IMR-90 (cell line): ENCODE results near the gene TFE3. TPM values are rescaled to one million over a fixed set of nuclear protein-coding genes. Genes with fewer than 3 reads are reported as not detected.

ENCODE experiments used
- ATAC-seq: fragments of 200-7000 bp; cut with Tn5 transposase; 2 replicates; pipeline ENCODE4 v1.9.1; 2020; ENCODE audit warnings: low read depth, mild to moderate bottlenecking, moderate library complexity
- BruUV-seq: library from RNA; stranded (reverse); fragments of 400-500 nt; replicated peaks from 2 replicates; lab custom pipeline; 2021; lab: Mats Ljungman, UMichigan
- CTCF ChIA-PET: fragments of 300-600 bp; formaldehyde crosslinking; extraction: SDS; loops from one replicate; lab custom pipeline; 2021; ENCODE audit warnings: antibody characterized with exemption; lab: Yijun Ruan, JAX
- POLR2A ChIA-PET: fragments of 300-600 bp; sonication (Branson Sonifier 250); formaldehyde crosslinking; loops from one replicate; lab custom pipeline; 2022; ENCODE audit warnings: antibody characterized with exemption; ENCODE audit not compliant: unreplicated experiment; lab: Charles Lee
- DNase-seq: peaks from one replicate; pipeline ENCODE4 v3.0.0; 2013
- H2AFZ ChIP-seq: replicated peaks from 2 replicates; pipeline ENCODE3; 2013; ENCODE audit warnings: low read length, mild to moderate bottlenecking; ENCODE audit not compliant: poor library complexity
- H2AK5ac ChIP-seq: 2 replicates; pipeline ENCODE4 v1.6.1; 2013; ENCODE audit warnings: low read depth, low read length, inconsistent platforms
- H2AK9ac ChIP-seq: replicated peaks from 2 replicates; pipeline ENCODE3; 2013; ENCODE audit warnings: mild to moderate bottlenecking, low read depth, low read length, moderate library complexity; ENCODE audit not compliant: poor library complexity
- H2BK120ac ChIP-seq: 2 replicates; pipeline ENCODE4 v1.6.1; 2013; ENCODE audit warnings: low read depth, low read length, inconsistent platforms
- H2BK15ac ChIP-seq: 3 replicates; pipeline ENCODE4 v1.6.1; 2013; ENCODE audit warnings: low read depth, low read length, inconsistent platforms
- H2BK20ac ChIP-seq: 2 replicates; pipeline ENCODE4 v1.6.1; 2013; ENCODE audit warnings: low read depth, mild to moderate bottlenecking, inconsistent platforms, low read length, moderate library complexity
- H2BK5ac ChIP-seq: 2 replicates; pipeline ENCODE4 v1.6.1; 2013; ENCODE audit warnings: mild to moderate bottlenecking, low read depth, low read length, inconsistent platforms; ENCODE audit not compliant: poor library complexity, severe bottlenecking
- H3K14ac ChIP-seq: replicated peaks from 2 replicates; pipeline ENCODE4 v1.6.1; 2013; ENCODE audit warnings: low read depth, low read length, inconsistent platforms
- H3K18ac ChIP-seq: 2 replicates; pipeline ENCODE4 v1.6.1; 2013; ENCODE audit warnings: low read depth, low read length, control low read depth
- H3K23ac ChIP-seq: 2 replicates; pipeline ENCODE4 v1.6.1; 2013; ENCODE audit warnings: low read depth, low read length, inconsistent platforms
- H3K27ac ChIP-seq: 2 replicates; pipeline ENCODE4 v1.5.1; 2013; ENCODE audit warnings: mild to moderate bottlenecking, control low read depth, low read length; ENCODE audit not compliant: insufficient read depth
- H3K27me3 ChIP-seq: 2 replicates; pipeline ENCODE4 v1.6.1; 2013; ENCODE audit warnings: low read length; ENCODE audit not compliant: control insufficient read depth, insufficient read depth
- H3K36me3 ChIP-seq: 2 replicates; pipeline ENCODE4 v1.6.1; 2013; ENCODE audit warnings: low read length, mixed read lengths; ENCODE audit not compliant: control insufficient read depth, insufficient read depth
- H3K4ac ChIP-seq: 2 replicates; pipeline ENCODE4 v1.6.1; 2013; ENCODE audit warnings: low read depth, low read length, inconsistent platforms
- H3K4me1 ChIP-seq: 2 replicates; pipeline ENCODE4 v1.6.1; 2013; ENCODE audit warnings: low read length, mixed read lengths; ENCODE audit not compliant: control insufficient read depth, insufficient read depth
- H3K4me2 ChIP-seq: 2 replicates; pipeline ENCODE4 v1.6.1; 2013; ENCODE audit warnings: low read depth, mild to moderate bottlenecking, control low read depth, low read length, moderate library complexity
- H3K4me3 ChIP-seq: 2 replicates; pipeline ENCODE4 v1.5.1; 2013; ENCODE audit warnings: low read depth, mild to moderate bottlenecking, control low read depth, low read length, moderate library complexity; ENCODE audit not compliant: insufficient read depth
- H3K56ac ChIP-seq: 2 replicates; pipeline ENCODE4 v1.6.1; 2013; ENCODE audit warnings: low read length, inconsistent platforms; ENCODE audit not compliant: insufficient read depth; ENCODE audit errors: extremely low read depth
- H3K79me1 ChIP-seq, 2 experiments: 2 replicates each; pipeline ENCODE4 v1.6.1; 2013; ENCODE audit warnings: low read length in 2 of 2, inconsistent platforms in 1 of 2, low read depth in 1 of 2
- H3K9ac ChIP-seq: 2 replicates; pipeline ENCODE4 v1.6.1; 2013; ENCODE audit warnings: low read depth, low read length, control low read depth
- H3K9me1 ChIP-seq: 2 replicates; pipeline ENCODE4 v1.6.1; 2013; ENCODE audit warnings: low read length, inconsistent platforms; ENCODE audit not compliant: insufficient read depth
- H3K9me3 ChIP-seq: 2 replicates; pipeline ENCODE4 v1.6.1; 2013; ENCODE audit warnings: low read length; ENCODE audit not compliant: control insufficient read depth, insufficient read depth
- H4K20me1 ChIP-seq: 2 replicates; pipeline ENCODE4 v1.6.1; 2013; ENCODE audit warnings: low read length, inconsistent platforms; ENCODE audit not compliant: insufficient read depth
- H4K5ac ChIP-seq: 2 replicates; pipeline ENCODE4 v1.6.1; 2013; ENCODE audit warnings: mild to moderate bottlenecking, low read depth, low read length, control low read depth
- H4K8ac ChIP-seq, 2 experiments: 2 replicates each; pipeline ENCODE4 v1.6.1; 2013; ENCODE audit warnings: low read depth in 2 of 2, low read length in 2 of 2, control low read depth in 1 of 2, inconsistent platforms in 1 of 2
- H4K91ac ChIP-seq: 2 replicates; pipeline ENCODE4 v1.6.1; 2013; ENCODE audit warnings: low read depth, low read length, inconsistent platforms; ENCODE audit not compliant: insufficient read depth
- CEBPB ChIP-seq: IDR thresholded peaks from 2 replicates; pipeline ENCODE4 v1.6.1; 2012; ENCODE audit warnings: low read depth, low read length, improper control_type of control experiment
- FOS ChIP-seq: fragments of 150-350 bp; IDR thresholded peaks from 2 replicates; pipeline ENCODE4 v1.6.1; 2016; ENCODE audit warnings: low read depth, low read length
- MAFK ChIP-seq: IDR thresholded peaks from 2 replicates; pipeline ENCODE4 v1.6.1; 2012; ENCODE audit warnings: low read depth, low read length, improper control_type of control experiment
- RFX5 ChIP-seq: IDR thresholded peaks from 2 replicates; pipeline ENCODE4 v1.8.0; 2012; ENCODE audit warnings: low read depth, mild to moderate bottlenecking, low read length, moderate library complexity
- SMC3 ChIP-seq: fragments of 150-350 bp; IDR thresholded peaks from 2 replicates; pipeline ENCODE4 v1.6.1; 2016; ENCODE audit warnings: low read depth, mild to moderate bottlenecking, antibody characterized with exemption, low read length, moderate library complexity
- WGBS, 2 experiments: methylation state at CpG; one replicate each; pipeline versions ENCODE4 v1.1.5 to v1.1.7; 2013; ENCODE audit warnings: missing lambda C conversion rate in 2 of 2; ENCODE audit not compliant: insufficient read length in 1 of 2; ENCODE audit errors: extremely low coverage in 2 of 2; 5-methylcytosine and 5-hydroxymethylcytosine counted together
- dilution Hi-C: fragments of 300-500 bp; cut with HindIII; formaldehyde crosslinking; loops from one replicate; pipeline ENCODE4 v1.14.3; 2018; ENCODE audit warnings: low sequenced_read_pairs; ENCODE audit not compliant: unreplicated experiment
- in situ Hi-C: fragments of 300-500 bp; cut with MboI; formaldehyde crosslinking; loops from 3 replicates; pipeline ENCODE4 v1.14.3; 2019; ENCODE audit warnings: low sequenced_read_pairs, inconsistent platforms, mixed read lengths
- intact Hi-C: fragments of 100-400 bp; cut with micrococcal nuclease; formaldehyde crosslinking; loops from 2 replicates; pipeline ENCODE4 v1.10.0; 2022
- polyA plus RNA-seq, 3 experiments: library from polyadenylated mRNA; depleted of rRNA; stranded (reverse); fragments of >200 nt; gene quantifications; 2 replicates each; pipeline ENCODE4 v1.2.3, GENCODE V29; 2012; ENCODE audit warnings: low replicate concordance in 1 of 3
- total RNA-seq: library from RNA; depleted of rRNA; stranded (reverse); fragments of >200 nt; gene quantifications from 2 replicates; pipeline ENCODE4 v1.2.3, GENCODE V29; 2012
- TF ChIP-seq, protein P1 (sequence below): fragments of 150-350 bp; IDR thresholded peaks from 2 replicates; pipeline ENCODE4 v1.6.1; 2017; ENCODE audit warnings: mild to moderate bottlenecking, antibody characterized with exemption, low read length, low read depth

Gene TFE3
- total and polyA plus RNA-seq, 2 of the 4 experiments (the other 2 are of a cell fraction) = 24.4 to 40.5 TPM

DNA sequence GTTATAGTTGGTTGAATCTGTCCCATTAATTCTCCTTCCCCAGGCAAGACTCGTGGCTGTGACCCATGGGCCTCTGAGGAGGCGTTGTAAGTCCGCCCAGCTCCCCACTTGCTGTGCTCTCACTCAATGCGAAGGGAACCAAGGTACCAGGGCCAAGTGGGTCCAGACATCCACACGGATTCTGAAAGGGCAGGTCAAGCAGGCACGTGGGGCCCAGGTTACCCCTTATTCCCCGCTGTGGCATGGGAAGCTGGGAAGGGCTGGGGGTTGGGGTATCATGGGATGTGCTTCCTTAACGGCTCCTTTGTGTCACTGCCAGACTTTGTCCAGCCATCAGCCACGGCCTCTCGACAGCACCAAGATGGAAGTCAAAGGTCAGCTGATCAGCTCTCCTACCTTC, 18.8 kb upstream of the TFE3 start:
- no peak overlapping the region for H2BK120ac ChIP-seq
- H3K79me1 ChIP-seq = no peaks in the 10 kb centered on the region
- no peaks in the 10 kb centered on the region; the same call in 1 of the 2 replicates for H4K20me1 ChIP-seq
- H4K5ac ChIP-seq = no peak overlapping the region
- no peak overlapping the region for H3K23ac ChIP-seq
- no peak overlapping the region for H2AK9ac ChIP-seq
- H3K4me2 ChIP-seq = no peak overlapping the region
- no peak for TF ChIP-seq RFX5
- TF ChIP-seq FOS = no peak
- TF ChIP-seq, protein P1, sequence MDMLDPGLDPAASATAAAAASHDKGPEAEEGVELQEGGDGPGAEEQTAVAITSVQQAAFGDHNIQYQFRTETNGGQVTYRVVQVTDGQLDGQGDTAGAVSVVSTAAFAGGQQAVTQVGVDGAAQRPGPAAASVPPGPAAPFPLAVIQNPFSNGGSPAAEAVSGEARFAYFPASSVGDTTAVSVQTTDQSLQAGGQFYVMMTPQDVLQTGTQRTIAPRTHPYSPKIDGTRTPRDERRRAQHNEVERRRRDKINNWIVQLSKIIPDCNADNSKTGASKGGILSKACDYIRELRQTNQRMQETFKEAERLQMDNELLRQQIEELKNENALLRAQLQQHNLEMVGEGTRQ = no peak
- TF ChIP-seq SMC3 = no peak
- TF ChIP-seq CEBPB = no peak
- TF ChIP-seq MAFK = no peak
- WGBS, 2 experiments = 80% methylated on average over 1 of the region's 10 CpGs; no CpG with 5 or more reads in 1 of the 2 experiments
- no peak overlapping the region for H3K4ac ChIP-seq
- dilution Hi-C loops = no loop called here
- H4K91ac ChIP-seq = no peak overlapping the region
- H2BK15ac ChIP-seq = no peak overlapping the region
- no peak overlapping the region for H4K8ac ChIP-seq
- DNase-seq (no peak), ATAC-seq (no peak)
- no peak overlapping the region for H2BK5ac ChIP-seq
- no peaks in the 10 kb centered on the region for H3K27me3 ChIP-seq
- no peak overlapping the region for H3K4me3 ChIP-seq
- no peak overlapping the region for H2AFZ ChIP-seq
- ChIA-PET POLR2A (no interaction called here), CTCF (no interaction called here)
- no peak overlapping the region for H3K14ac ChIP-seq
- peaks cover 3% of the 10 kb centered on the region; the same call in 1 of the 2 replicates for H3K36me3 ChIP-seq
- intact Hi-C loops = no loop called here
- H2AK5ac ChIP-seq = no peak overlapping the region
- no peak overlapping the region for H3K27ac ChIP-seq
- no peak overlapping the region for H3K9ac ChIP-seq
- peaks cover 2% of the 10 kb centered on the region; the same call in 1 of the 2 replicates for H3K9me3 ChIP-seq
- BruUV-seq = no TSS peak
- no peak overlapping the region for H2BK20ac ChIP-seq
- no peak overlapping the region for H3K18ac ChIP-seq
- in situ Hi-C loops = loop anchor here (25.0 kb wide), 1 partner anchor 100 kb away; the partner anchor contains the start of genes KCND1 and OTUD5
- no peaks in the 10 kb centered on the region for H3K9me1 ChIP-seq
- no peak overlapping the region for H3K56ac ChIP-seq
- no peaks in the 10 kb centered on the region for H3K4me1 ChIP-seq
